Fibroblast of the aortic adventitia (primary cell): ENCODE results near the gene ARID2. TPM values are rescaled to one million over a fixed set of nuclear protein-coding genes. Genes with fewer than 3 reads are reported as not detected.

Experiments used
- DNase-seq: peaks from one replicate; pipeline ENCODE4 v3.0.0-alpha.2; 2010; ENCODE audit warnings: low read depth
- H3K4me3 ChIP-seq: 2 replicates; pipeline ENCODE4 v1.5.1; 2011; ENCODE audit warnings: low read depth, mild to moderate bottlenecking, control low read depth, low read length, moderate library complexity
- total RNA-seq: library from RNA; depleted of rRNA; stranded (reverse); fragments of >200 nt; gene quantifications from 2 replicates; pipeline ENCODE4 v1.2.3, GENCODE V29; 2012; ENCODE audit warnings: low replicate concordance
- TF ChIP-seq, protein P1 (sequence below): IDR thresholded peaks from 2 replicates; pipeline ENCODE4 v1.5.1; 2011; ENCODE audit warnings: mild to moderate bottlenecking, low read length, control low read depth, inconsistent platforms; ENCODE audit not compliant: insufficient read depth

Gene ARID2
- total RNA-seq, 1 donor = 25.0 TPM

DNA sequence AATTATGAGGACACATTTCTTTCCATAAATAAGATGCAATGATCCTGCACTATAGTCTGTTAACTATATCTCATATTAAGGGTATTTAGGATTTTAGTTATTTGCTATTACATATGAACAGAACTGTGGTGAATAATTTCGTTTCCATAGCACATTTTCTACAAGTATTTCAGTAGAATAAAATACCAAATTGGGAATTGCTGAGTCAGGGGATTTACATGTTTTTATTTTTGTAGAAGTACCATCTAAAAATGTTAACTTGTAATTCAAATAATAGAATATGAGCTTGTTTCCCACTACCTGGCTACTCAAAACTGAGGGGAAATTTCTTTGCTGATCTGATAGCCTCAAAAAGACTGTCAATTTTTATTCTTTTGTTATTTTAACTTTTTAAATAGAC, 136.8 kb downstream of the ARID2 start:
- no peak for DNase-seq
- no peak overlapping the region for H3K4me3 ChIP-seq
- TF ChIP-seq, protein P1, sequence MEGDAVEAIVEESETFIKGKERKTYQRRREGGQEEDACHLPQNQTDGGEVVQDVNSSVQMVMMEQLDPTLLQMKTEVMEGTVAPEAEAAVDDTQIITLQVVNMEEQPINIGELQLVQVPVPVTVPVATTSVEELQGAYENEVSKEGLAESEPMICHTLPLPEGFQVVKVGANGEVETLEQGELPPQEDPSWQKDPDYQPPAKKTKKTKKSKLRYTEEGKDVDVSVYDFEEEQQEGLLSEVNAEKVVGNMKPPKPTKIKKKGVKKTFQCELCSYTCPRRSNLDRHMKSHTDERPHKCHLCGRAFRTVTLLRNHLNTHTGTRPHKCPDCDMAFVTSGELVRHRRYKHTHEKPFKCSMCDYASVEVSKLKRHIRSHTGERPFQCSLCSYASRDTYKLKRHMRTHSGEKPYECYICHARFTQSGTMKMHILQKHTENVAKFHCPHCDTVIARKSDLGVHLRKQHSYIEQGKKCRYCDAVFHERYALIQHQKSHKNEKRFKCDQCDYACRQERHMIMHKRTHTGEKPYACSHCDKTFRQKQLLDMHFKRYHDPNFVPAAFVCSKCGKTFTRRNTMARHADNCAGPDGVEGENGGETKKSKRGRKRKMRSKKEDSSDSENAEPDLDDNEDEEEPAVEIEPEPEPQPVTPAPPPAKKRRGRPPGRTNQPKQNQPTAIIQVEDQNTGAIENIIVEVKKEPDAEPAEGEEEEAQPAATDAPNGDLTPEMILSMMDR = no peak

DNA sequence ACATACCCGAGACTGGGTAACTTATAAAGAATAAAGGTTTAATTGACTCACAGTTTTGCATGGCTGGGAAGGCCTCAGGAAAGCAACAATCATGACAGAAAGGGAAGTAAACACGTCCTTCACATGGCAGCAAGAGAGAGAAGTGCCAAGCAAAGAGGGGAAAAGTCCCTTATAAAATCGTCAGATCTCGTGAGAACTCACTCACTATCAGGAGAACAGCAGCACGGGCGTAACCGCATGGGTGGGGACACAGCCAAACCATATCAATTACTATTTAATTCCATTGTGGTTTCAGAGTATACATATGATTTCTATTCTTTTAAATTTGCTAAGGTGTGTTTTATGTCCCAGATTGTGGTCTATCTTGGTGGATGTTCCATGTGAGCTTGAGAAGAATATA, 142.9 kb downstream of the ARID2 start:
- H3K4me3 ChIP-seq = no peak overlapping the region
- no peak for DNase-seq
- TF ChIP-seq, protein P1 = no peak

DNA sequence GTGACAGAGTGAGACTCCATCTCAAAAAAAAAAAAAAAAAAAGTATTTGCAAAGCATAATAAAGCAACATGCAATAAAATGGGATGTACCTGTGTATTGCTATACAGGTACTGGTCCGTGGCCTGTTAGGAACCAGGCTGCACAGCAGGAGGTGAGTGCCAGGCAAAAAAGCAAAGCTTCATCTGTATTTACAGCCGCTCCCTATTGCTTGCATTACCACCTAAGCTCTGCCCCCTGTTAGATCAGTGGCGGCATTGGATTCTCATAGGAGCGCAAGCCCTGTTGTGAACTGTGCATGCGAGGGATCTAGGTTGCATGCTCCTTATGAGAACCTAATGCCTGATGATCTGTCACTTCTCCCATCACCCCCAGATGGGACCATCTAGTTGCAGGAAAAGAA, 147.6 kb downstream of the ARID2 start:
- H3K4me3 ChIP-seq = no peak overlapping the region
- TF ChIP-seq, protein P1 = no peak
- DNase-seq = no peak

DNA sequence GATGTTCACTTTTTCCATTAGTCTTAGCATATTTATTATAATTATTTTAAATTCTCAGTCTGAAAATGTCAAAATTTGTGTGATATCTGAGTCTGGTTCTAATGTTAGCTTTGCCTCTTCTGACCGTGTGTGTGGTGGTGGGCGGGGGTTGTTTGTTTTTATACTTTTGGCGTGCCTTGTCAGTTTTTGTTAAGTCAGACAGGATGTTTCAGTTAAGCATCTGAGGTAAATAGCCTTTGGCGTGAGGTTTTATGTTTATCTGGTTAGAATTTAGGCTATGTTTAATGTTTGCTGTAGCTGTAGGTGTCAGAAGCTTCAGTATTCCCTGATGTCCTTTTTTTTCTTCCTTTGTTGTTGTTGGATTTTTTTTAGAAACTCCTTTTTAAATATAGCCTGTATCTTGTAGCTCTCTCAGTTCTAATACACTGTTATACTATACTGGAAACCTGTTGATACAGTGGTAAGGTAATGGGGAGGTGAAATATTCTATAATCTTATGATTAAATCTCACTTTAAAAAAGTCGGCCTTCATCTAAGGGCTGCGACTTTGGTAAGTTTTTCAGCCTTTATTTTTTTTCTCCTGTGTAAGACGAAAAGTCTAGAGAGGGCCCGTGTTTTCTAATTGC, 149.2 kb downstream of the ARID2 start:
- DNase-seq = no peak
- no peak overlapping the region for H3K4me3 ChIP-seq
- TF ChIP-seq, protein P1 = no peak

DNA sequence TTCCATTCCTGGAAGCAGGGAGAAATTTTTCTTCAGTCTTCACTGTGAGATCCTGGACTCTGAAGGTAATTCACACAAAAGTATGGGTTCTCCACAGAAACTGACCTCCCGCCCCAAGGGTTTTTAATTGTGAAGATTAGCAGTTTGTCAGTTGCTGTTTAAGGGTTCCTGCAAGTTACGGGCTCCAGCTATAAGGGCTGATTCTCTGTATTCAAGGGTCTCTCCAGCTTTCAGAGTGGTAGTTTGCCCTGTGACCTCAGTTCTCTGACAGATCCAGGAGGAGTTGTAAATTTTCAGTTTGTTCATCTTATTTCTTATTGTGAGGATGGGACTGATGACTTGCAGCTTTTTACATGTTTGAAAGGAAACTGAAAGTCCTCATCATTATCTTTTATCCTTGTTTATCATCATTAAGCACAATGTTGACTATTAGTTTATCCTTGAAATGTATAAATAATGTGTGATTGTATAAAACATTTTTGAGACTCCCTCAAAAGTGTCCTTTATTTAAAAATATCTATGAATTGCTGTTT, 149.9 kb downstream of the ARID2 start:
- H3K4me3 ChIP-seq = no peak overlapping the region
- TF ChIP-seq, protein P1 = no peak
- no peak for DNase-seq

DNA sequence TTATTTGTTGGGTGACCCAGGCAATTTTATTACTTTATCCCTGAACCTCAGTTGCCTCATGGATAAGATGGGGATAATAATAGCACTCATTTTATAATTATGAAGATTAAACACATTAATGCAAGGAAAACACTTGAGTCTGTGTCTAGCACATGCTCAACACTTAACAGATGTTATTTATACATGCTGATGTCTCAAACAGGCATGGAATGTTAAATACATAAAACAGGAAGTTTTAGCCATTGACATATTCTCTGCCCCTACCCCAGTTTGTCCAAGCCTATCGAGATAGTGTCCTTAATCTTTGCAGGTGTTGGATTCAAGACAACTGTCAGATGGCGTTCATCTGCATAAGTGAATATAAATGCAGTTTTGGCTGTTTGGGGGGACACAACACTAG, 151.0 kb downstream of the ARID2 start:
- no peak overlapping the region for H3K4me3 ChIP-seq
- no peak for DNase-seq
- TF ChIP-seq, protein P1 = no peak

DNA sequence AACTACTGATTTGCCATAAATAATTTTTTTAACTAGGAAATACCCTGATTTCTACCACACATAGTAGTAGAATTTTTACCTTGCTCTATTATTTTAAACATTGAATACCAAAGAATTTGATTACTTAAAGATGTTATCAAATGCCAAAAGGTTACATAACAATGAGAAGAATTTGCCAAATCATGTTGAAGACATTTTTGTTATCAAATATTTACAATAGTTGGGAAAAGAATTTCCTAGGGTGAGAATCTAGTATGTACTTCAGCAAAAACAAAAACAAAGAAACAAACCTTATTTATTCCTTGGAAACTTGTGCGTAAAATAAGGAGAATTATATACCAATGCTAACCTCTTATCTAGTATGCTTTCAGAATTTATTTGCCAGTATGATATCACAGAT, 153.7 kb downstream of the ARID2 start:
- DNase-seq = peak; percentile 20
- no peak overlapping the region for H3K4me3 ChIP-seq
- TF ChIP-seq, protein P1 = no peak
